Transverse colon (tissue), 4 donors: ENCODE measurements around the gene HS3ST5.

Experiments used
- EP300 ChIP-seq: sonication (generic); formaldehyde crosslinking; IDR thresholded peaks from one replicate; pipeline ENCODE4 v1.6.1; 2017; ENCODE audit warnings: antibody characterized with exemption, low read depth
- POLR2A ChIP-seq: fragments of 450-650 bp; IDR thresholded peaks from one replicate; pipeline ENCODE4 v1.6.1; 2016; ENCODE audit warnings: antibody characterized with exemption, mild to moderate bottlenecking, moderate library complexity
- POLR2AphosphoS5 ChIP-seq, 3 donors: sonication (generic); formaldehyde crosslinking; IDR thresholded peaks; one replicate each; pipeline ENCODE4 v1.6.1; 2016; ENCODE audit warnings: antibody characterized with exemption in 3 of 3
- TF ChIP-seq, protein P1 (sequence below), 5 experiments: fragments of 200-600 bp in 3 of 5; fragments of 450-650 bp in 2 of 5; sonication (generic) in 3 of 5; IDR thresholded peaks; 1 replicate in 2 of 5; 2 replicates in 3 of 5; pipeline ENCODE4 v1.5.1; 2016 to 2017; ENCODE audit warnings: antibody characterized with exemption in 5 of 5, inconsistent platforms in 3 of 5, mild to moderate bottlenecking in 2 of 5, moderate library complexity in 1 of 5

DNA sequence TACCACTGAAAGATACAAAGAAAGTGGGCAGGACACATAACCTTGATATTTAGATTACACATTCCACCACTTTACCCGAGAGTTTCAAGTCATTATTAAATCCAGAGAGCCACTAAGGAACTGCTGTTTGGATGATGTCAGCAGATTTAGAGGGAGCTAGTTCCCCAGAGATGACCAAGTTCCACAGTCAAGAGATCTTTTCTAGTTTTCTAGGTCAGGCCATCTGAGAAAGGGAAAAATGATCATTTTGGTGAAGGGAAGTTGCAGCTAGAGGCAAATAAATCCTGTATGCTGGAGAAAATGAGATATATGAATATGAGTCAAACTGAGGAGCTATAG lies 147.8 kb downstream of the HS3ST5 start:
- no peak for TF ChIP-seq POLR2AphosphoS5 (IDR thresholded peaks at IDR 0.05)
- TF ChIP-seq, protein P1, sequence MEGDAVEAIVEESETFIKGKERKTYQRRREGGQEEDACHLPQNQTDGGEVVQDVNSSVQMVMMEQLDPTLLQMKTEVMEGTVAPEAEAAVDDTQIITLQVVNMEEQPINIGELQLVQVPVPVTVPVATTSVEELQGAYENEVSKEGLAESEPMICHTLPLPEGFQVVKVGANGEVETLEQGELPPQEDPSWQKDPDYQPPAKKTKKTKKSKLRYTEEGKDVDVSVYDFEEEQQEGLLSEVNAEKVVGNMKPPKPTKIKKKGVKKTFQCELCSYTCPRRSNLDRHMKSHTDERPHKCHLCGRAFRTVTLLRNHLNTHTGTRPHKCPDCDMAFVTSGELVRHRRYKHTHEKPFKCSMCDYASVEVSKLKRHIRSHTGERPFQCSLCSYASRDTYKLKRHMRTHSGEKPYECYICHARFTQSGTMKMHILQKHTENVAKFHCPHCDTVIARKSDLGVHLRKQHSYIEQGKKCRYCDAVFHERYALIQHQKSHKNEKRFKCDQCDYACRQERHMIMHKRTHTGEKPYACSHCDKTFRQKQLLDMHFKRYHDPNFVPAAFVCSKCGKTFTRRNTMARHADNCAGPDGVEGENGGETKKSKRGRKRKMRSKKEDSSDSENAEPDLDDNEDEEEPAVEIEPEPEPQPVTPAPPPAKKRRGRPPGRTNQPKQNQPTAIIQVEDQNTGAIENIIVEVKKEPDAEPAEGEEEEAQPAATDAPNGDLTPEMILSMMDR (IDR thresholded peaks at IDR 0.05) = no peak
- TF ChIP-seq POLR2A = no peak
- no peak for TF ChIP-seq EP300
